ENCODE data around the gene NTHL1. TPM values are rescaled to one million over a fixed set of nuclear protein-coding genes. Genes with fewer than 3 reads are reported as not detected.

Gene NTHL1
- total RNA-seq, 2 experiments from 2014 or later = 34.5 to 34.8 TPM

DNA sequence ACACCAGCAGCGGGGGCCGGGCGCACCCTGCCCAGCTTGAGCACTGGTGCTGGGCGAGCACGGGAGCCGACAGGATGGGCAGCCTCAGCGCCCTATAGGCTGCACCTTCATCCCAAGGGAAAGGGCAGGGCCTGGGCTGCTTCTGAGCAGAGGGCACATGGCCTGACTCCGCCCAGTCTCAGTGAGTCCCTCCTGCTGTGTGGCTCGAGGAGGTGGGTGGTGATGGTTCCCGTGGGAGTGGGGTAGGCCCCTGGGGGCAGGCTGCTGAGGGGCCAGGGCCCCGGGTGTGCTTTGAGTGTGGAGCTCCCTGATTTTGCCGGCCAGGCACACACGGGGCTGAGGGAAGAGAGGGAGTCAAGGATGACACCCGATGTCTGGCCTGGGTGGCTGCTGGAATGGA is 38.0 kb upstream of the NTHL1 start:
- POLR2A ChIA-PET = no interaction called here
- CTCF ChIA-PET = no interaction called here

DNA sequence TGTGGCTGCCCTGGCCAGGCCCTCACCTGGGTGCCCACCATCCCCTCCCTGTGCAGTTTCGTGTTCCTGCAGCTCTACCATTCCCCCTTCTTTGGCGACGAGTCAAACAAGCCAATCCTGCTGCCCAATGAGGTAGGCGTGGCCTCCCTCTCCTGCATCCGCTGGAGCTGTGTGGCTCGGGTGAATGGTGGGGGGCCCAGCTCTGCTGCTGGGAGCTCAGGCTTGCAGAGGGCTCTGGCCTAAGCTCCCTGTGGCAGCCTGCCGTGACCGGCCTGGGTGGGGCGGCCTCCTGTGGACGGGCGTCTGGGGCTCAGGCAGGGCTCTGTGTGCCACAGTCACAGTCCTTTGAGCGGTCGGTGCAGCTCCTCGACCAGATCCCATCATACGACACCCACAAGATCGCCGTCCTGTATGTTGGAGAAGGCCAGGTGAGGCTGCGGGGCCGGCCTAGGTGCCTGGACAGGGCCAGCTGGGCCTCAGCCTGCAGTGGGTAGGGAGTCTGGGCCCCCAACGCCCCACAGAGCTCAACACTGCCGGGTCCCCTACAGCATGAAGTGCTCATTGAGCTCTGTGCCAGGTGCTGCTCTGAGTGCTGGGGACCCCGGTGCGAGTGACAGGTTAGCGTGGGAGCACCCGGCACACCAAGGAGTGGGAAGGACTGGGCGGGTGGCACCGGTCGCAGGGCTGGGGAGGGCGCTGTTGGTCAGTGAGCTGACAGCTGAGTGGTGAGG is 37.4 kb upstream of the NTHL1 start:
- CTCF ChIA-PET = interaction anchor here (1.3 kb wide), 1 partner anchor 82 kb away, joined by 3 read pairs; no protein-coding TSS in a partner anchor
- POLR2A ChIA-PET = no interaction called here

DNA sequence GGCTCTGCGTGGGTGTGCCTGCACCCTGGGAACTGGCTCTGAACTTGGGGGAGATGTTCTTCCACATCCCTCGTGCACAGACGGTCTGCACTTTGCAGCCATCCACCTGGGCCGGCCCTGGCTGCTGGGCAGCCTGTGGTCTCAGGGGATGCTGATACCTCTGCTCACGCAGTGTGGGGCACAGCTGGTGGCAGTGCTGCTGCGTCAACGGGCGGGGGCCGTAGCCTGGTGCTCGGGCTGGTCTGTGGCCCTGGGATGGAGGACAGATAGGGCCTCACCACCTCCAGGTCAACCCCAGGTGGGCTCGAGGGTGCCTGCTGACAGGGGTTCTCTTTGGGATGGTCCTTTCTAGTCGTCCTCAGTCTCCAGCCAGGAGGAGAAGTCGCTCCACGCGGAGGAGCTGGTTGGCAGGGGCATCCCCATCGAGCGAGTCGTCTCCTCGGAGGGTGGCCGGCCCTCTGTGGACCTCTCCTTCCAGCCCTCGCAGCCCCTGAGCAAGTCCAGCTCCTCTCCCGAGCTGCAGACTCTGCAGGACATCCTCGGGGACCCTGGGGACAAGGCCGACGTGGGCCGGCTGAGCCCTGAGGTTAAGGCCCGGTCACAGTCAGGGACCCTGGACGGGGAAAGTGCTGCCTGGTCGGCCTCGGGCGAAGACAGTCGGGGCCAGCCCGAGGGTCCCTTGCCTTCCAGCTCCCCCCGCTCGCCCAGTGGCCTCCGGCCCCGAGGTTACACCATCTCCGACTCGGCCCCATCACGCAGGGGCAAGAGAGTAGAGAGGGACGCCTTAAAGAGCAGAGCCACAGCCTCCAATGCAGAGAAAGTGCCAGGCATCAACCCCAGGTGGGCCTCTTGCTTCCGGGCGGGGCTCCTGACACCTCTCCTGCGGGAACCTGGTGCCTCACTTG is 36.5 kb upstream of the NTHL1 start:
- ChIA-PET CTCF (interaction anchor here (1.3 kb wide), 1 partner anchor 81 kb away, joined by 3 read pairs; no protein-coding TSS in a partner anchor), POLR2A (no interaction called here)

DNA sequence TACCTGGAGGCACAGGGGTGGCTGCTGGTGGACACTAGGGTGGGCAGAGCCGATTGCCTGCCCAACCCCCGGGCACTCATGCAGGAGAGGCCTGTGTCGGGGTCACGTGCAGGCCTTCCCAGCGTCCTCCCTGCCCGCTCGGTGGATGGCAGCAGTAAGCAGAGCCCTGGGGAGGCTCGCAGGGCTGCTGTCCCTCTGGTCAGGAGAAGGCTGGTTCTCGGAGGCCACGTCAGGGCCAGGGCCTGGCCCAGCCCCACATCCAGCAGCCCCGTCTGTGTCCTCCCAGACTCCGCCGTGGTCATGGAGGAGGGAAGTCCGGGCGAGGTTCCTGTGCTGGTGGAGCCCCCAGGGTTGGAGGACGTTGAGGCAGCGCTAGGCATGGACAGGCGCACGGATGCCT is 35.8 kb upstream of the NTHL1 start:
- ChIA-PET POLR2A (no interaction called here), CTCF (no interaction called here)

DNA sequence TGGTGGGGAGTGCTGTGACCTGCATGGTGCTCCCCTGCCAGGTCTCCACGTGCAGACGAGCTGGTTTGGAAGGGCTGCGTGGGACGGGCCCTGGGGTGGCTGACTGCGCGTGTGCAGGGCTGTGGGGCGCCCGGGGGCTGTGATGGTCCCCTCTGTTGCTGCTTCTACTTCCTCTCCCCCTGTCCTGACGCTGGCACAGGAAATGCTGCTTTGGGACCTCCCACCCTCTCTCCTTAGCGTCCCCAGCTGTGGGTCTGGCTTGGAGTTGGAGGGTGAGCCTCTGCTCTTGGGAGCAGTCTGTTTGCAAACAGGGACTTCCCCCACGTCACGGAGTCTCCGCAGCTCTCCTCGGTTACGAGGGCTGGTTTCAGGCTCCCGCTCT is 35.3 kb upstream of the NTHL1 start:
- POLR2A ChIA-PET = no interaction called here

DNA sequence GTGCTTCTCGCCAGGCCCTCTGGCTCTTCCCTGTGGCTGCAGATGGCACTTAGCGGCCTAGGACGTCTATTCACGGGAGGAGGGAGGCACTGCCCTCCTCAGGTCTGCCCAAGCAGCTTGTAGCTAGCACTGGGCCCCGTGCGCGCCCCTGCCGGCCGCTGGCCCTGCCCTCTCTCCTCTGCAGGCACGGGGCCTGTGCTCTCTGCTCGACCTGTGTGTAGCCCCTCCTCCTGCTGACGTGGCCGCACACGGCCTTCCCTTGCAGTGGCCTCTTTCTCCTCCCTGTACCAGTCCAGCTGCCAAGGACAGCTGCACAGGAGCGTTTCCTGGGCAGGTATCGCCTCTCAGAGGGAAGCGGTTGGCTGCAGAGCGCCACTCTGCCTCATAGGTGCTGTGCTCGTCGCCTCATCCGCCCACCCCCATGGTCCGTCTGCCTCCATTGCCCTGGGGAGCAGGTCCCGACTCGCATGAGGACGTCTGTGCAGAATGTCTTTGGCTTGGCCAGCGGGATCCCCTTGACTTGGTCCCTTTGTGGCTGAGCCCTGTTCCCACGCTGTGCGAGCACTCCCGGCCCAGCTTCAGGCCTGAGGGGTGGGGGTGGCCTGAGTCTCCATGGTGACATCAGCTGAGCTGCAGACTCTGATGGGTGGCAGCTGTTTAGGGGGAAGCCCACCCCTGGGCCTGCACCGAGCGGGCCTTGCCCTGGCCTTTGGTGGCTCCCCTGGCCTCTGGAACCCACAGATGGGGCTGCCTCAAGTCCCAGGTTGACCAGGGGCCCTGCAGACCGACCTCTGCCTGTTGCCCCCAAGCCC is 34.7 kb upstream of the NTHL1 start:
- ChIA-PET CTCF (interaction anchor here (1.9 kb wide), 1 partner anchor 58 kb away, joined by 5 read pairs; no protein-coding TSS in a partner anchor), POLR2A (no interaction called here)

More for the DNA sequence above, 35.3 kb upstream of the NTHL1 start:
- CTCF ChIA-PET = interaction anchor here (1.9 kb wide), 1 partner anchor 58 kb away, joined by 5 read pairs; no protein-coding TSS in a partner anchor

DNA sequence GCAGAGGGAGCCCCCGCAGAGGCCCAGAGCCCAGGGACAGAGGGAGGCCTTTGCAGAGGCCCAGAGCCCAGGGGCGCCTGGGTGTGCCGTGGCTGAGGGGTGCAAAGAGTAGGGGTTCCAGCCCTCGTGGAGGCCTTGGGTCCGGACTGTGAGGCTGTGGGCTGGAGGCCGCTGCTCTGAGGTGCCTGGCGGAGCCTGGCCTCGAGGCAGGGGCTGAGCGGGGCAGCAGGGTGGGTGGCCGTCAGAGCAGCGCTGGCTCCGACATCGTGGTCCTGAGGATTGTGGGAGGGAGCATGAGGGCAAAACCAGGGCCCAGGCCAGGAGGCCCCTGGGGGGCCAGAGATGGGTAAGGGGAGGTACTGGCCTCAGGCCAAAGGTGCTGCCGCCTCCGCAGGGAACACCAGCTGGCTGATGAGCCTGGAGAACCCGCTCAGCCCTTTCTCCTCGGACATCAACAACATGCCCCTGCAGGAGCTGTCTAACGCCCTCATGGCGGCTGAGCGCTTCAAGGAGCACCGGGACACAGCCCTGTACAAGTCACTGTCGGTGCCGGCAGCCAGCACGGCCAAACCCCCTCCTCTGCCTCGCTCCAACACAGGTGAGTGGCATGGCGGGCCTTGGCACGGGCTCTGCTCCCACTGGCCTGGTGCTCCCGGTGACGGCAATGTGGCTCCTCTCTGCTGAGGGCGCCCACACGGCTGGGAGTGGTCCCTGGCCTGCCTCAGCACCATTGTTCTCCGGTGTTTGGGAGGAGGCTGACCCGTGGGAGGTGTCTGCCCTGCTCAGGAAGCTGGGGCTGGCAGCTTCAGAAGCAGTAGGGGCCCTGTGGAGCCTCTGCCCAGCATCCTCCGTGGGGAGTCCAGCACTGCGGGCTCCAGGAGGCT is 33.8 kb upstream of the NTHL1 start:
- CTCF ChIA-PET = interaction anchor here (1.9 kb wide), 1 partner anchor 59 kb away, joined by 5 read pairs; no protein-coding TSS in a partner anchor
- POLR2A ChIA-PET = no interaction called here

DNA sequence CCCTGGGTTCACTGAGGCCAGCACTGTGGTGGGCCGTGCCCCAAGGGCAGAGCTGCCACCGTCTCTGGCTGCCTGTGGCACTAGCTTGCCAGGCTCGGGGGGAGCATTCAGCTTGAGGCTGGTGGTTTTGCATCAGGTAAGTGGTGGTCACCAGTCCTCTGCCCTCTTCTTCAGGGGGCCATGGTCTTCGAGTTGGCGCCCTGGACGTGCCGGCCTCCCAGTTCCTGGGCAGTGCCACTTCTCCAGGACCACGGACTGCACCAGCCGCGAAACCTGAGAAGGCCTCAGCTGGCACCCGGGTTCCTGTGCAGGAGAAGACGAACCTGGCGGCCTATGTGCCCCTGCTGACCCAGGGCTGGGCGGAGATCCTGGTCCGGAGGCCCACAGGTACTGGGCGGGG is 32.4 kb upstream of the NTHL1 start:
- CTCF ChIA-PET = no interaction called here

DNA sequence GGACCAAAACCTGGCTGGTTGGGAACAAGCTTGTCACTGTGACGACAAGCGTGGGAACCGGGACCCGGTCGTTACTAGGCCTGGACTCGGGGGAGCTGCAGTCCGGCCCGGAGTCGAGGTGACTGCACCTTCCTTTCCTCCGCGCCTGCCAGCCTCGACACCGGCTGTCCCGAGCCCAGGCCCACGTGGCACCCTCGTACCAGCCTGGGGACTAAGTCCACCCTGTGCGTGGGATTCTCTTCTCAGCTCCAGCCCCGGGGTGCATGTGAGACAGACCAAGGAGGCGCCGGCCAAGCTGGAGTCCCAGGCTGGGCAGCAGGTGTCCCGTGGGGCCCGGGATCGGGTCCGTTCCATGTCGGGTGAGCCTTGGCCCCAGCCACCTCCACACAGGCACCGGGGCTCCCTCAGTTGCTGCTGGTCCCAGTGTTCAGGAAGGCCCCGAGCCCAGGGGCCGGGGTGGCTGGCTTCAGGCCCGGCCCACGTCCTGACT is 31.7 kb upstream of the NTHL1 start:
- ChIA-PET POLR2A (no interaction called here), CTCF (no interaction called here)

More for the DNA sequence above, 32.4 kb upstream of the NTHL1 start:
- POLR2A ChIA-PET = no interaction called here

DNA sequence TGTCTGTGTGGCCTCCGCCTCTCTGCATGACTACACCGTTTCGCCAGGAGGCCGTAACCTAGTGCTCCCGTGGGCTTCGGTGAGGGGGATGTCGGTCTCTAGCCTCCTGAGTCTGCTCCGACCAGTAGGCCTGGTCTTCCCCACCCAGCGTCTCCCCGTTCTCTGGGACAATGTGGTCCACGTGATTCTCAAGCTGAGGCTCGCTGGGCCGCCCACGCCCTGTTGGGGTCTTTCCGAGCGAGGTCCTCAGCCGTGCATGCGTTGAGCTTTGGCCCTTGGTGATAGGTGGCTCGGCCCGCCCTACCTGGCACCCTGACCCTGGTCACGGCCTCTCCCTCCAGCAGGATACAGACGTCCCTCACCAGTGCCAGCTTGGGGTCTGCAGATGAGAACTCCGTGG is 31.1 kb upstream of the NTHL1 start:
- POLR2A ChIA-PET = no interaction called here
- CTCF ChIA-PET = no interaction called here

DNA sequence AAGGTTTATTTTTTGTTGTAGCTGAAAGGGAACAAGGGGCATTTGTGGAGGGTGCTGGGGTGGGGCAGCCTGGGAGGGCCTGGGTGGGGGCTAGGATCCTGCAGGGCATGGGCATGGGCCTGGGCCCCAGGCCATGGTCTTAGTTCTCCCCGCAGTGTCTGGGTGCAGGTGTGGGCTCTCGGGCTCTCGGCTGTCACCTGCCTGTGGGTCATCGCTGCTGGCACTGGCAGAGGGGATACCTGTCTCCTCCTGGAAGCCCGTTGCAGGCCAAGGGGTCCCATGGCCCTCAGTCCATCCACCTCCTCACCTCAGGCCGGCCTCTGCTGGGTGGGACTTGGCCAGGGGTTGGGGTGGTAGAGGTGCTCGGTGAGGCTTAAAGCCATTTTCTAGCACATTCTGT is 30.5 kb upstream of the NTHL1 start:
- ChIA-PET CTCF (no interaction called here), POLR2A (no interaction called here)

DNA sequence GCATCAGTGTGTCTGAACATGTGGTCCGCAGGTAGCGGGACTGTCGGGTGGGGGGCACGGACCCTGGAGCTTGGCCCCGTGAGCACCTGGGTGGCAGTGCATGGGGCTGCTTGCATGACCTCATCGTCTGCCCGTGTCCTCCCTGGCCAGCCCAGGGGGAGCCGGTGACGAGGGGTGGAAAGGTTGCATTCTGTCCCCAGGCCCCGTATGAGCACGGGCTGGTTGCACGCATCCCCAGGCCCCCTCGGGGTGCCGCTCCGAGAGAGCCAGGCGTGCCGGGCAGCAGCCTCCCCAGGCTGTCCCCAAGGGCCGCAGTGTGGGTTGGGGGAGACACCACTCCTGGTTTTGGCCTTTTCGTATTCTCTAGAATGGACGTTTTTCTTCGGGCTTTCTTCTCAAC is 30.1 kb upstream of the NTHL1 start:
- POLR2A ChIA-PET = no interaction called here

DNA sequence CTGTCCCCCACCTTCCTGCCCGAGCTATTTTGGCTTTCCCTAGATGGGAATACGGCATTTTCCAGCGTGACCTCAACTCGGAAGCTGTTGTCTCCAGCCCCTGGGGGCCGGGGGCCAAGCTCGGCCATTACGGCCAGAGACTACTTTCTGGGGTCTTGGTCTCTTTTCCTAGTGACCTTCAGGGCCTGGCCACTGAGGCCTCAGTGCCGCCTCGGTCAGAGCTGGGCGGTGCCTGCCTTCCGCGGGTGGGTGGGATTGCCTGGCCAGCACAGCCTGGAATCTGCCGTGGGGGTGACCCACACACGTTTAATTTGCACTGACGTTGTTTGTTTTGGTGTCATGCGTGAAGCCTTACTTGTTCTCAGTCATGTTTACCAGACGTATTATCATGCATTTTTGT is 29.4 kb upstream of the NTHL1 start:
- CTCF ChIA-PET = no interaction called here
- POLR2A ChIA-PET = no interaction called here

More for the DNA sequence above, 30.1 kb upstream of the NTHL1 start:
- CTCF ChIA-PET = no interaction called here

DNA sequence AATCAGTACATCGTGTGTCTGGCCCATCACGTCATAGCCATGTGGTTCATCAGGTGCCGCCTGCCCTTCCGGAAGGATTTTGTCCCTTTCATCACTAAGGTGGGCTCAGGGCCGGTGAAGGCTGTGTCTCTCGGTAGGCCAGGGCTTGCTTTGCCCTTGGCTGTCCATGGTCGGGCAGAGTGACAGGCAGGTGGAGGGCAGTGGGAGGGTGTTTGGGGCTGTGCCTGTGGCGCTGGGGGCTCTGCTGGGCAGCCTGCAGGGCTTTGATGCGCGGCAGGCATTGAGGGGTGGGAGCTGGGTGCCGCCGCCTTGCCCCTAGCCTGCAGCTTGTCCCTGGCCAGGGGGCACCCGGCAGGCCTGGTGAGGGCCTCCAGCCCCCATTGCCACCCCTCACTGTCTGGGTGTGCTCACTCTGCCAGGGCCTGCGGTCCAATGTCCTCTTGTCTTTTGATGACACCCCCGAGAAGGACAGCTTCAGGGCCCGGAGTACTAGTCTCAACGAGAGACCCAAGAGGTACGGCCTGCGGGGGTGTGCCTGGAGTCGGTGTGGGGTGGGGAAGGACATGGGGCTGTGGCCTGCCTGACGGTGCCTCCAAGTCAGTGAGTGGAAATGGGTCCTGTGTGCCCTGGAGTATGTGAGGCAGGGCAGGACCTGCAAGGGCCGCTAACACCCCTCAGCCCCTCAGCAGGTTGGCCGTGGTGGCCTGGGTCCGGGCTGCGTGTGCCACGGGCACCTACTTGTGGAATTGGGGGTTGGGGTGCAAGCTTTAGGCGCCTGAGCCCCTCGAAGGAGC is 28.6 kb upstream of the NTHL1 start:
- ChIA-PET POLR2A (no interaction called here), CTCF (no interaction called here)

DNA sequence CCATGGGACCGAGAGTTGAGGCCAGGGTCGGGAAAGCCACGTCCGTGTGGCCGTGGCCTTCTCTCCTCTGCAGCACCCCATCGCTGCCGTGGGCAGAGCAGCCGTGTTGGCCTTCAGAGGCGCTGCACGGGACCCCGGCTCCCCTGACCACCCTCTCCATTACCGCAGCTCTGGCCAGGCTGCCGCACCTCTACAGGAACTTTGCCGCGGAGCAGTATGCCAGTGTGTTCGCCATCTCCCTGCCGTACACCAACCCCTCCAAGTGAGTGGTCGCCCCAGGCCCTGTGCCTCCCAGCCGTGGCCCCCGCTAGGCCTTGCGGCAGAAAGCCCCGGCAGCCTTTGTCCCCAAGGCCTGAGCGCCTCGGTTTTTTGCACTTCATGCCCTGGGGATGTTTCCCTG is 28.0 kb upstream of the NTHL1 start:
- ChIA-PET POLR2A (no interaction called here), CTCF (no interaction called here)

DNA sequence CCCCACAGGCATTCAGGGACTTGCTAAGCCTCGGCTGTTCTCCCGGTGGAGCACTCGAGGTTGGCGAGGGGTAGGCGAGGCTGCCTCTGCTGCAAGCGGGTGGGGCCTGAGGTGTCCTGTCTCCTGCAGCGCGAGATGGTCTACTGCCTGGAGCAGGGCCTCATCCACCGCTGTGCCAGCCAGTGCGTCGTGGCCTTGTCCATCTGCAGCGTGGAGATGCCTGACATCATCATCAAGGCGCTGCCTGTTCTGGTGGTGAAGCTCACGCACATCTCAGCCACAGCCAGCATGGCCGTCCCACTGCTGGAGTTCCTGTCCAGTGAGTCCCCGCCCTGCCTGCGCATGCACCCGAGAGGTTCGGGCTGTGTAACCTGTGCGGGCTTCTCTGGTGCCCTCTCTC is 26.4 kb upstream of the NTHL1 start:
- ChIA-PET POLR2A (interaction anchor here (0.7 kb wide), 1 partner anchor 103 kb away, joined by 3 read pairs; no protein-coding TSS in a partner anchor), CTCF (no interaction called here)

DNA sequence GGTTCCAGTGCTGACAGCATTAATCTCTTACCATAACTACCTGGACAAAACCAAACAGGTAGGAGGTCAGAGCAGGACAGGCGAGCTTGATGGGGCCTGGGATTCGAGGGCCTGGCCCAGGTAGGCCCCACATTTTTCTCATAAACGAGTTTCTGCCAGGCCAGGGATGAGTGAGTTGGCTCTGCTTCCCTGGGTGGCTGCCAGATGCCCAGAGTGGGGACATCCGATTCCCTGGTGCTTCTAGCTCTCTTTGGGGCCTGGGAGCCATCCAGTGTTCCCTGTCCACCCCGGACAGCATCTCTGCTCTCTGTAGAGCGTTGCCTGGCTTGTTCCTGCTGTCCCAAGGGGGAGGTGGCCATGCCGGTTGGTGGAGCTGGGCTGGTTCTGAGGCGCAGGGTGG is 25.3 kb upstream of the NTHL1 start:
- ChIA-PET POLR2A (interaction anchor here (0.6 kb wide), 1 partner anchor 15 kb away, joined by 3 read pairs; no protein-coding TSS in a partner anchor), CTCF (interaction anchor here (0.6 kb wide), 1 partner anchor 411 kb away, joined by 3 read pairs; no protein-coding TSS in a partner anchor)

Data from activated CD8-positive, alpha-beta memory T cell treated with anti-CD3 and anti-CD28 coated beads for 36 hours (primary cell).